ENCODE results near the gene DNAJC24.
"Not testable (repeated sequence)": the region's sequence is repeated elsewhere in the genome, so short reads cannot be mapped to it uniquely, and the experiment has no call there.

The DNAJC24 gene

GRCh38 chr11:31369348-31370329 lies at the start of gene DNAJC24, which contains the start of gene DCDC1:
Gene DNAJC24, plus strand, starts transcription at chr11:31369860. Its CDS starts 889 bp downstream, at chr11:31370749.
Gene DCDC1, minus strand, starts transcription at chr11:31369739. Its CDS starts 41,459 bp downstream, at chr11:31328280.
- DNase-seq = peak; percentile 91

GRCh38 chr11:31321494-31321893 lies 48.2 kb upstream of the DNAJC24 start:
- not testable (repeated sequence) for DNase-seq

GRCh38 chr11:31323145-31323544 lies 46.5 kb upstream of the DNAJC24 start:
- DNase-seq = no peak

GRCh38 chr11:31325160-31325559 lies 44.5 kb upstream of the DNAJC24 start:
- DNase-seq = peak; percentile 59

- no peak for DNase-seq
Observed at GRCh38 chr11:31326470-31327148, 43.1 kb upstream of the DNAJC24 start.

GRCh38 chr11:31327417-31327816 lies 42.2 kb upstream of the DNAJC24 start:
- no peak for DNase-seq

GRCh38 chr11:31328697-31329096 lies 41.0 kb upstream of the DNAJC24 start:
- no peak for DNase-seq

GRCh38 chr11:31337806-31338205 lies 31.9 kb upstream of the DNAJC24 start:
- no peak for DNase-seq

GRCh38 chr11:31340903-31341572 lies 28.6 kb upstream of the DNAJC24 start:
- DNase-seq = peak; percentile 6

- no peak for DNase-seq
Observed at GRCh38 chr11:31351168-31351567, 18.5 kb upstream of the DNAJC24 start.

- DNase-seq = no peak
Observed at GRCh38 chr11:31355131-31355530, 14.5 kb upstream of the DNAJC24 start.

GRCh38 chr11:31355817-31356216 lies 13.8 kb upstream of the DNAJC24 start:
- DNase-seq = no peak

- no peak for DNase-seq
Observed at GRCh38 chr11:31361743-31362142, 7.9 kb upstream of the DNAJC24 start.

- DNase-seq = no peak
Observed at GRCh38 chr11:31366795-31367194, 2.9 kb upstream of the DNAJC24 start.

- no peak for DNase-seq
Observed at GRCh38 chr11:31375879-31376278, 6.2 kb downstream of the DNAJC24 start.

- DNase-seq = no peak
Observed at GRCh38 chr11:31383116-31383515, 13.5 kb downstream of the DNAJC24 start.

- DNase-seq = peak; percentile 5
Observed at GRCh38 chr11:31387379-31387778, 17.7 kb downstream of the DNAJC24 start.

GRCh38 chr11:31397239-31397834 lies 27.7 kb downstream of the DNAJC24 start:
- DNase-seq = peak; percentile 15

- no peak for DNase-seq
Observed at GRCh38 chr11:31404614-31405013, 35.0 kb downstream of the DNAJC24 start.

- DNase-seq = no peak
Observed at GRCh38 chr11:31408201-31408600, 38.5 kb downstream of the DNAJC24 start.

GRCh38 chr11:31412946-31413345 lies 43.3 kb downstream of the DNAJC24 start:
- peak; percentile 71 for DNase-seq

- no peak for DNase-seq
Observed at GRCh38 chr11:31414338-31414737, 44.7 kb downstream of the DNAJC24 start.

GRCh38 chr11:31415435-31415834 lies 45.8 kb downstream of the DNAJC24 start:
- DNase-seq = no peak
